ENCODE results near the gene CBARP.

CBARP gene

GRCh38 chr19:1261538-1261797, 23.7 kb upstream of the CBARP start:
- Histone ChIP-seq H3K9me3 (ENCODE audit: insufficient read depth, low read depth, low read length) (no peaks in the 10 kb centered on the region), H3K4me1 (ENCODE audit: insufficient read depth, low read length) (peaks cover 30% of the 10 kb centered on the region), H3K27me3 (ENCODE audit: insufficient read depth, low read length) (no peaks in the 10 kb centered on the region), H3K36me3 (ENCODE audit: insufficient read depth, low read length) (peaks cover 26% of the 10 kb centered on the region), H3K4me3 (ENCODE audit: low read length) (peak overlapping the region; percentile 89), H3K9ac (ENCODE audit: low read depth, low read length) (peak overlapping the region; percentile 72), H3K27ac (ENCODE audit: low read depth, low read length) (peak overlapping the region; percentile 89)
- 14% methylated on average over 14 of the region's 14 CpGs for WGBS

- Histone ChIP-seq H3K27me3 (ENCODE audit: insufficient read depth, low read length) (no peaks in the 10 kb centered on the region), H3K9ac (ENCODE audit: low read depth, low read length) (peak overlapping the region; percentile 72), H3K4me3 (ENCODE audit: low read length) (peak overlapping the region; percentile 89), H3K9me3 (ENCODE audit: insufficient read depth, low read depth, low read length) (no peaks in the 10 kb centered on the region), H3K27ac (ENCODE audit: low read depth, low read length) (peak overlapping the region; percentile 89), H3K4me1 (ENCODE audit: insufficient read depth, low read length) (peaks cover 30% of the 10 kb centered on the region), H3K36me3 (ENCODE audit: insufficient read depth, low read length) (peaks cover 30% of the 10 kb centered on the region)
- under 1% methylated on average over 83 of the region's 83 CpGs for WGBS
Measured at GRCh38 chr19:1260749-1261537, 23.1 kb upstream of the CBARP start.

GRCh38 chr19:1259876-1260748, 22.3 kb upstream of the CBARP start:
- Histone ChIP-seq H3K9ac (ENCODE audit: low read depth, low read length) (no peak overlapping the region), H3K4me3 (ENCODE audit: low read length) (peak overlapping the region; percentile 32), H3K4me1 (ENCODE audit: insufficient read depth, low read length) (peaks cover 28% of the 10 kb centered on the region), H3K27ac (ENCODE audit: low read depth, low read length) (peak overlapping the region; percentile 89), H3K9me3 (ENCODE audit: insufficient read depth, low read depth, low read length) (no peaks in the 10 kb centered on the region), H3K27me3 (ENCODE audit: insufficient read depth, low read length) (no peaks in the 10 kb centered on the region), H3K36me3 (ENCODE audit: insufficient read depth, low read length) (peaks cover 38% of the 10 kb centered on the region)
- WGBS = 17% methylated on average over 33 of the region's 33 CpGs

- Histone ChIP-seq H3K27me3 (ENCODE audit: insufficient read depth, low read length) (no peaks in the 10 kb centered on the region), H3K4me1 (ENCODE audit: insufficient read depth, low read length) (peaks cover 20% of the 10 kb centered on the region), H3K36me3 (ENCODE audit: insufficient read depth, low read length) (peaks cover 42% of the 10 kb centered on the region), H3K27ac (ENCODE audit: low read depth, low read length) (peak overlapping the region; percentile 89; the same call in 1 of the 2 replicates), H3K9ac (ENCODE audit: low read depth, low read length) (no peak overlapping the region), H3K9me3 (ENCODE audit: insufficient read depth, low read depth, low read length) (no peaks in the 10 kb centered on the region), H3K4me3 (ENCODE audit: low read length) (no peak overlapping the region)
- WGBS = 26% methylated on average over 17 of the region's 17 CpGs
Measured at GRCh38 chr19:1259206-1259875, 21.5 kb upstream of the CBARP start.

GRCh38 chr19:1258707-1259205, 21.0 kb upstream of the CBARP start:
- Histone ChIP-seq H3K4me1 (ENCODE audit: insufficient read depth, low read length) (peaks cover 20% of the 10 kb centered on the region), H3K4me3 (ENCODE audit: low read length) (no peak overlapping the region), H3K27ac (ENCODE audit: low read depth, low read length) (peak overlapping the region; percentile 89; the same call in 1 of the 2 replicates), H3K9me3 (ENCODE audit: insufficient read depth, low read depth, low read length) (no peaks in the 10 kb centered on the region), H3K27me3 (ENCODE audit: insufficient read depth, low read length) (no peaks in the 10 kb centered on the region), H3K9ac (ENCODE audit: low read depth, low read length) (no peak overlapping the region), H3K36me3 (ENCODE audit: insufficient read depth, low read length) (peaks cover 46% of the 10 kb centered on the region)
- 68% methylated on average over 13 of the region's 15 CpGs for WGBS

GRCh38 chr19:1258163-1258492, 20.3 kb upstream of the CBARP start:
- peaks cover 17% of the 10 kb centered on the region for H3K4me1 ChIP-seq (ENCODE audit: insufficient read depth, low read length)
- H3K27me3 ChIP-seq (ENCODE audit: insufficient read depth, low read length) = no peaks in the 10 kb centered on the region
- peaks cover 52% of the 10 kb centered on the region for H3K36me3 ChIP-seq (ENCODE audit: insufficient read depth, low read length)
- no peak overlapping the region for H3K9ac ChIP-seq (ENCODE audit: low read depth, low read length)
- WGBS = 73% methylated on average over 8 of the region's 8 CpGs
- H3K4me3 ChIP-seq (ENCODE audit: low read length) = no peak overlapping the region
- H3K9me3 ChIP-seq (ENCODE audit: insufficient read depth, low read depth, low read length) = no peaks in the 10 kb centered on the region
- H3K27ac ChIP-seq (ENCODE audit: low read depth, low read length) = peak overlapping the region; percentile 58; the same call in 1 of the 2 replicates

- Histone ChIP-seq H3K4me1 (ENCODE audit: insufficient read depth, low read length) (peaks cover 12% of the 10 kb centered on the region), H3K36me3 (ENCODE audit: insufficient read depth, low read length) (peaks cover 53% of the 10 kb centered on the region)
Measured at GRCh38 chr19:1257475-1258162, 19.8 kb upstream of the CBARP start.

GRCh38 chr19:1256646-1257474, 19.1 kb upstream of the CBARP start:
- Histone ChIP-seq H3K27ac (ENCODE audit: low read depth, low read length) (no peak overlapping the region), H3K9ac (ENCODE audit: low read depth, low read length) (no peak overlapping the region), H3K4me3 (ENCODE audit: low read length) (no peak overlapping the region), H3K27me3 (ENCODE audit: insufficient read depth, low read length) (no peaks in the 10 kb centered on the region), H3K4me1 (ENCODE audit: insufficient read depth, low read length) (peaks cover 10% of the 10 kb centered on the region), H3K9me3 (ENCODE audit: insufficient read depth, low read depth, low read length) (no peaks in the 10 kb centered on the region), H3K36me3 (ENCODE audit: insufficient read depth, low read length) (peaks cover 59% of the 10 kb centered on the region)
- WGBS = 94% methylated on average over 45 of the region's 46 CpGs

More at GRCh38 chr19:1257475-1258162, 19.8 kb upstream of the CBARP start:
- Histone ChIP-seq H3K9me3 (ENCODE audit: insufficient read depth, low read depth, low read length) (no peaks in the 10 kb centered on the region), H3K9ac (ENCODE audit: low read depth, low read length) (no peak overlapping the region), H3K27ac (ENCODE audit: low read depth, low read length) (peak overlapping the region; percentile 58; the same call in 1 of the 2 replicates), H3K4me3 (ENCODE audit: low read length) (no peak overlapping the region), H3K27me3 (ENCODE audit: insufficient read depth, low read length) (no peaks in the 10 kb centered on the region)
- 89% methylated on average over 22 of the region's 23 CpGs for WGBS

GRCh38 chr19:1255186-1256161, 17.7 kb upstream of the CBARP start:
- H3K27me3 ChIP-seq (ENCODE audit: insufficient read depth, low read length) = no peaks in the 10 kb centered on the region
- H3K4me3 ChIP-seq (ENCODE audit: low read length) = no peak overlapping the region
- H3K27ac ChIP-seq (ENCODE audit: low read depth, low read length) = peak overlapping the region; percentile 34; the same call in 1 of the 2 replicates
- no peaks in the 10 kb centered on the region for H3K9me3 ChIP-seq (ENCODE audit: insufficient read depth, low read depth, low read length)
- no peak overlapping the region; the same call in 1 of the 2 replicates for H3K9ac ChIP-seq (ENCODE audit: low read depth, low read length)
- peaks cover 67% of the 10 kb centered on the region for H3K36me3 ChIP-seq (ENCODE audit: insufficient read depth, low read length)
- H3K4me1 ChIP-seq (ENCODE audit: insufficient read depth, low read length) = peaks cover 7% of the 10 kb centered on the region
- WGBS = 94% methylated on average over 52 of the region's 52 CpGs

Measured in HUES64 (cell line).